HepG2 (cell line): ENCODE results near the gene ZNF524. TPM values are rescaled to one million over a fixed set of nuclear protein-coding genes. Genes with fewer than 3 reads are reported as not detected.
A peak's percentile ranks its signal among the peaks of the same experiment; 100 is the strongest.

Source experiments
- ARNT2 ChIP-seq: sonication (generic); formaldehyde crosslinking; IDR thresholded peaks from 2 replicates; pipeline ENCODE4 v1.8.0; 2022; ENCODE audit warnings: mild to moderate bottlenecking, low read depth, missing genetic modification reagents, moderate library complexity
- ATAD3A ChIP-seq: sonication (generic); formaldehyde crosslinking; IDR thresholded peaks from 2 replicates; pipeline ENCODE4 v1.4.0; 2020; ENCODE audit warnings: missing genetic modification reagents
- CREM ChIP-seq, 2 experiments: sonication (generic) in 1 of 2; formaldehyde crosslinking in 1 of 2; IDR thresholded peaks; 2 replicates each; pipeline versions ENCODE4 v1.4.0 to v1.6.1; 2016 to 2020; ENCODE audit warnings: antibody characterized with exemption in 1 of 2, mild to moderate bottlenecking in 1 of 2, missing genetic modification reagents in 1 of 2
- IRF2 ChIP-seq: IDR thresholded peaks from 2 replicates; pipeline ENCODE4 v1.6.1; 2018; ENCODE audit warnings: missing genetic modification reagents, missing compliant biosample characterization
- ONECUT2 ChIP-seq: sonication (generic); formaldehyde crosslinking; IDR thresholded peaks from 2 replicates; pipeline ENCODE4 v1.4.0; 2020; ENCODE audit warnings: missing genetic modification reagents
- RFXANK ChIP-seq: IDR thresholded peaks from 2 replicates; pipeline ENCODE4 v1.6.1; 2016
- TOE1 ChIP-seq: sonication (generic); formaldehyde crosslinking; IDR thresholded peaks from 2 replicates; pipeline ENCODE4 v1.4.0; 2020; ENCODE audit warnings: mild to moderate bottlenecking, missing genetic modification reagents
- ZFP1 ChIP-seq: IDR thresholded peaks from 2 replicates; pipeline ENCODE4 v1.6.1; 2016
- ZNF160 ChIP-seq: sonication (generic); formaldehyde crosslinking; IDR thresholded peaks from 2 replicates; pipeline ENCODE4 v1.8.0; 2022; ENCODE audit warnings: mild to moderate bottlenecking, inconsistent platforms, missing genetic modification reagents
- ZNF3 ChIP-seq: IDR thresholded peaks from 2 replicates; pipeline ENCODE4 v1.7.0; 2017; ENCODE audit warnings: inconsistent platforms
- ZNF30 ChIP-seq: sonication (generic); formaldehyde crosslinking; IDR thresholded peaks from 2 replicates; pipeline ENCODE4 v1.5.0; 2020; ENCODE audit warnings: mild to moderate bottlenecking, missing genetic modification reagents
- ZNF749 ChIP-seq: sonication (generic); formaldehyde crosslinking; IDR thresholded peaks from 2 replicates; pipeline ENCODE4 v1.8.0; 2022; ENCODE audit warnings: mild to moderate bottlenecking, missing genetic modification reagents, moderate library complexity, borderline replicate concordance
- ZSCAN29 ChIP-seq: sonication (generic); formaldehyde crosslinking; conservative IDR thresholded peaks from 2 replicates; pipeline ENCODE4 v1.4.0; 2020; ENCODE audit warnings: mild to moderate bottlenecking, missing genetic modification reagents
- polyA plus RNA-seq, 8 experiments: library from polyadenylated mRNA; depleted of rRNA in 3 of 8; stranded (reverse) in 7 of 8; unstranded in 1 of 8; fragments of >200 nt; fragmentation: Illumina TruSeq in 4 of 8; extraction: Trizol in 4 of 8; gene quantifications; 2 replicates each; pipeline versions ENCODE4 v1.2.1 to v1.2.3, GENCODE V29; 2011 to 2016; ENCODE audit warnings: low read depth in 4 of 8, missing spikeins in 1 of 8, mixed read lengths in 1 of 8; ENCODE audit not compliant: insufficient read depth in 1 of 8
- total RNA-seq, 5 experiments: library from RNA; depleted of rRNA; stranded (reverse); fragments of >200 nt; fragmentation: Illumina TruSeq; extraction: Trizol; gene quantifications; 2 replicates each; pipeline ENCODE4 v1.2.3, GENCODE V29; 2016; ENCODE audit warnings: low read depth in 1 of 5
- TF ChIP-seq, protein P1 (sequence below): sonication (generic); formaldehyde crosslinking; IDR thresholded peaks from 2 replicates; pipeline ENCODE4 v1.4.0; 2020; ENCODE audit warnings: missing genetic modification reagents, mild to moderate bottlenecking, borderline replicate concordance
- TF ChIP-seq, protein P2 (sequence below): sonication (generic); formaldehyde crosslinking; IDR thresholded peaks from 2 replicates; pipeline ENCODE4 v1.4.0; 2020; ENCODE audit warnings: mild to moderate bottlenecking, missing genetic modification reagents
- TF ChIP-seq, protein P3 (sequence below): sonication (generic); formaldehyde crosslinking; IDR thresholded peaks from 2 replicates; pipeline ENCODE4 v1.4.0; 2020; ENCODE audit warnings: missing genetic modification reagents
- TF ChIP-seq, protein P4 (sequence below): sonication (generic); formaldehyde crosslinking; IDR thresholded peaks from 2 replicates; pipeline ENCODE4 v1.4.0; 2020; ENCODE audit warnings: missing genetic modification reagents, borderline replicate concordance

ZNF524 gene
- total and polyA plus RNA-seq, 2 of the 13 experiments (the other 11 are each of a cell fraction or from before 2014, with no cell fraction given), result 3.2 to 4.6 TPM

DNA sequence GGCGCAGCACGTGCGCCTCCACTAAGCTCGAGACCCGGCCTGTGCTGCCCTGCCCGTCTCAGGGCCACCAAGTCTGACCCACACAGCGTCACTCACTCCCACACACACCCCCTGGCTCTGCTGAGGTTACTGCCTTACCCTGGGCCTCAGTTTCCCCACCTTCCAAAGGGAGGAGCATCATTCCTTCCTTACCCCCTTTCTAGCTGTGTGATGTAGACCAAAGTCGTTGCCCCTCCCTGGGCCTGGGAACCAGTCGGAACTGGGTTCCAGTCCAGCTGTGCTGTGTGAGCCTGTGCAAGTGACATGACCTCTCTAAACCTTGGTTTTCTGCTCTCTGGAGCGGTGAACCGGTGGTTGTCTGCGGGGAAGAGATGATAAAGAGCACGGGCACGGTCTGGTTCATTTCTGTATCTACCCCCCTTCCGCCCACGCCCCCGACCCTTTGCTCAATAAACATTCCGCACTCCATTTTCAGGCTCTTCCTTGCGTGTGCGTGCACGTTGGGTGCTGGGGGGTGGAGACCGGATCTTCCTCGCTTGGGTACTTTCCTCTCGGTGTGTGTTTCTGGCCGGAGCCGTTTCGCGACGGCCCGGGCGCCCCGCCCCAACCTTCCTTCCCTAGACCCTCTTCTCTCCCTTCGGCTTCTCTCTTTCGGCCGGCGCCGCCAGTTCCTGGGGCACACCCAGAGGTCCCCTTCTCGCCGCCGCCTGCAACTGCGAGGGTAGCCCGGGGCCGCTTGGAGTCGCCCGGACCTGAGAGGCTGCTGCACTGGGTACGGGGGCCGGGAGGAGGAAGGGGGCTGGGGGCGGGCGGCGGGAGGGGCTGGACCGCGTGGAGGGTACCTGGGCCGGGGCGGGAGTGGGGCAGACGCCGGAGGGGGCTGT, 43.2 kb downstream of the ZNF524 start, which contains the start of gene ZNF581 (continued):
- TF ChIP-seq, protein P1, sequence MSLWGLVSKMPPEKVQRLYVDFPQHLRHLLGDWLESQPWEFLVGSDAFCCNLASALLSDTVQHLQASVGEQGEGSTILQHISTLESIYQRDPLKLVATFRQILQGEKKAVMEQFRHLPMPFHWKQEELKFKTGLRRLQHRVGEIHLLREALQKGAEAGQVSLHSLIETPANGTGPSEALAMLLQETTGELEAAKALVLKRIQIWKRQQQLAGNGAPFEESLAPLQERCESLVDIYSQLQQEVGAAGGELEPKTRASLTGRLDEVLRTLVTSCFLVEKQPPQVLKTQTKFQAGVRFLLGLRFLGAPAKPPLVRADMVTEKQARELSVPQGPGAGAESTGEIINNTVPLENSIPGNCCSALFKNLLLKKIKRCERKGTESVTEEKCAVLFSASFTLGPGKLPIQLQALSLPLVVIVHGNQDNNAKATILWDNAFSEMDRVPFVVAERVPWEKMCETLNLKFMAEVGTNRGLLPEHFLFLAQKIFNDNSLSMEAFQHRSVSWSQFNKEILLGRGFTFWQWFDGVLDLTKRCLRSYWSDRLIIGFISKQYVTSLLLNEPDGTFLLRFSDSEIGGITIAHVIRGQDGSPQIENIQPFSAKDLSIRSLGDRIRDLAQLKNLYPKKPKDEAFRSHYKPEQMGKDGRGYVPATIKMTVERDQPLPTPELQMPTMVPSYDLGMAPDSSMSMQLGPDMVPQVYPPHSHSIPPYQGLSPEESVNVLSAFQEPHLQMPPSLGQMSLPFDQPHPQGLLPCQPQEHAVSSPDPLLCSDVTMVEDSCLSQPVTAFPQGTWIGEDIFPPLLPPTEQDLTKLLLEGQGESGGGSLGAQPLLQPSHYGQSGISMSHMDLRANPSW, result no peak
- TF ChIP-seq, protein P2, sequence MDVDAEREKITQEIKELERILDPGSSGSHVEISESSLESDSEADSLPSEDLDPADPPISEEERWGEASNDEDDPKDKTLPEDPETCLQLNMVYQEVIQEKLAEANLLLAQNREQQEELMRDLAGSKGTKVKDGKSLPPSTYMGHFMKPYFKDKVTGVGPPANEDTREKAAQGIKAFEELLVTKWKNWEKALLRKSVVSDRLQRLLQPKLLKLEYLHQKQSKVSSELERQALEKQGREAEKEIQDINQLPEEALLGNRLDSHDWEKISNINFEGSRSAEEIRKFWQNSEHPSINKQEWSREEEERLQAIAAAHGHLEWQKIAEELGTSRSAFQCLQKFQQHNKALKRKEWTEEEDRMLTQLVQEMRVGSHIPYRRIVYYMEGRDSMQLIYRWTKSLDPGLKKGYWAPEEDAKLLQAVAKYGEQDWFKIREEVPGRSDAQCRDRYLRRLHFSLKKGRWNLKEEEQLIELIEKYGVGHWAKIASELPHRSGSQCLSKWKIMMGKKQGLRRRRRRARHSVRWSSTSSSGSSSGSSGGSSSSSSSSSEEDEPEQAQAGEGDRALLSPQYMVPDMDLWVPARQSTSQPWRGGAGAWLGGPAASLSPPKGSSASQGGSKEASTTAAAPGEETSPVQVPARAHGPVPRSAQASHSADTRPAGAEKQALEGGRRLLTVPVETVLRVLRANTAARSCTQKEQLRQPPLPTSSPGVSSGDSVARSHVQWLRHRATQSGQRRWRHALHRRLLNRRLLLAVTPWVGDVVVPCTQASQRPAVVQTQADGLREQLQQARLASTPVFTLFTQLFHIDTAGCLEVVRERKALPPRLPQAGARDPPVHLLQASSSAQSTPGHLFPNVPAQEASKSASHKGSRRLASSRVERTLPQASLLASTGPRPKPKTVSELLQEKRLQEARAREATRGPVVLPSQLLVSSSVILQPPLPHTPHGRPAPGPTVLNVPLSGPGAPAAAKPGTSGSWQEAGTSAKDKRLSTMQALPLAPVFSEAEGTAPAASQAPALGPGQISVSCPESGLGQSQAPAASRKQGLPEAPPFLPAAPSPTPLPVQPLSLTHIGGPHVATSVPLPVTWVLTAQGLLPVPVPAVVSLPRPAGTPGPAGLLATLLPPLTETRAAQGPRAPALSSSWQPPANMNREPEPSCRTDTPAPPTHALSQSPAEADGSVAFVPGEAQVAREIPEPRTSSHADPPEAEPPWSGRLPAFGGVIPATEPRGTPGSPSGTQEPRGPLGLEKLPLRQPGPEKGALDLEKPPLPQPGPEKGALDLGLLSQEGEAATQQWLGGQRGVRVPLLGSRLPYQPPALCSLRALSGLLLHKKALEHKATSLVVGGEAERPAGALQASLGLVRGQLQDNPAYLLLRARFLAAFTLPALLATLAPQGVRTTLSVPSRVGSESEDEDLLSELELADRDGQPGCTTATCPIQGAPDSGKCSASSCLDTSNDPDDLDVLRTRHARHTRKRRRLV (CRISPR knock-in tag), result 0 out of 2 replicates have a peak, but pooled peaks have one; percentile 19
- TF ChIP-seq ATAD3A (CRISPR knock-in tag) (no peak), ZNF3 (CRISPR knock-in tag) (no peak), ONECUT2 (no peak), CREM (IDR thresholded peaks at IDR 0.05) (no peak), CREM (CRISPR knock-in tag; IDR thresholded peaks at IDR 0.05) (no peak), ZNF749 (CRISPR knock-in tag) (no peak; the same call in 1 of the 2 replicates), ZNF160 (CRISPR knock-in tag) (no peak), ZFP1 (CRISPR knock-in tag) (no peak), ZNF30 (CRISPR knock-in tag) (no peak), ZSCAN29 (CRISPR knock-in tag) (peak; percentile 61; the same call in 1 of the 2 replicates), ARNT2 (CRISPR knock-in tag) (no peak), RFXANK (CRISPR knock-in tag) (no peak), IRF2 (CRISPR knock-in tag) (peak; percentile 81), TOE1 (no peak)
- TF ChIP-seq, protein P3, sequence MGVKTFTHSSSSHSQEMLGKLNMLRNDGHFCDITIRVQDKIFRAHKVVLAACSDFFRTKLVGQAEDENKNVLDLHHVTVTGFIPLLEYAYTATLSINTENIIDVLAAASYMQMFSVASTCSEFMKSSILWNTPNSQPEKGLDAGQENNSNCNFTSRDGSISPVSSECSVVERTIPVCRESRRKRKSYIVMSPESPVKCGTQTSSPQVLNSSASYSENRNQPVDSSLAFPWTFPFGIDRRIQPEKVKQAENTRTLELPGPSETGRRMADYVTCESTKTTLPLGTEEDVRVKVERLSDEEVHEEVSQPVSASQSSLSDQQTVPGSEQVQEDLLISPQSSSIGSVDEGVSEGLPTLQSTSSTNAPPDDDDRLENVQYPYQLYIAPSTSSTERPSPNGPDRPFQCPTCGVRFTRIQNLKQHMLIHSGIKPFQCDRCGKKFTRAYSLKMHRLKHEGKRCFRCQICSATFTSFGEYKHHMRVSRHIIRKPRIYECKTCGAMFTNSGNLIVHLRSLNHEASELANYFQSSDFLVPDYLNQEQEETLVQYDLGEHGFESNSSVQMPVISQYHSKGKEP (CRISPR knock-in tag), result 0 out of 2 replicates have a peak, but pooled peaks have one; percentile 25
- TF ChIP-seq, protein P4, sequence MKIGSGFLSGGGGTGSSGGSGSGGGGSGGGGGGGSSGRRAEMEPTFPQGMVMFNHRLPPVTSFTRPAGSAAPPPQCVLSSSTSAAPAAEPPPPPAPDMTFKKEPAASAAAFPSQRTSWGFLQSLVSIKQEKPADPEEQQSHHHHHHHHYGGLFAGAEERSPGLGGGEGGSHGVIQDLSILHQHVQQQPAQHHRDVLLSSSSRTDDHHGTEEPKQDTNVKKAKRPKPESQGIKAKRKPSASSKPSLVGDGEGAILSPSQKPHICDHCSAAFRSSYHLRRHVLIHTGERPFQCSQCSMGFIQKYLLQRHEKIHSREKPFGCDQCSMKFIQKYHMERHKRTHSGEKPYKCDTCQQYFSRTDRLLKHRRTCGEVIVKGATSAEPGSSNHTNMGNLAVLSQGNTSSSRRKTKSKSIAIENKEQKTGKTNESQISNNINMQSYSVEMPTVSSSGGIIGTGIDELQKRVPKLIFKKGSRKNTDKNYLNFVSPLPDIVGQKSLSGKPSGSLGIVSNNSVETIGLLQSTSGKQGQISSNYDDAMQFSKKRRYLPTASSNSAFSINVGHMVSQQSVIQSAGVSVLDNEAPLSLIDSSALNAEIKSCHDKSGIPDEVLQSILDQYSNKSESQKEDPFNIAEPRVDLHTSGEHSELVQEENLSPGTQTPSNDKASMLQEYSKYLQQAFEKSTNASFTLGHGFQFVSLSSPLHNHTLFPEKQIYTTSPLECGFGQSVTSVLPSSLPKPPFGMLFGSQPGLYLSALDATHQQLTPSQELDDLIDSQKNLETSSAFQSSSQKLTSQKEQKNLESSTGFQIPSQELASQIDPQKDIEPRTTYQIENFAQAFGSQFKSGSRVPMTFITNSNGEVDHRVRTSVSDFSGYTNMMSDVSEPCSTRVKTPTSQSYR (CRISPR knock-in tag), result peak; percentile 74
